ENCODE measurements around the gene GADD45B. TPM values are rescaled to one million over a fixed set of nuclear protein-coding genes. Genes with fewer than 3 reads are reported as not detected.
A peak's percentile ranks its signal among the peaks of the same experiment; 100 is the strongest.

Gene GADD45B
- total and polyA plus RNA-seq, 2 of the 4 experiments (the other 2 are of a cell fraction), result 30.1 to 106 TPM

DNA sequence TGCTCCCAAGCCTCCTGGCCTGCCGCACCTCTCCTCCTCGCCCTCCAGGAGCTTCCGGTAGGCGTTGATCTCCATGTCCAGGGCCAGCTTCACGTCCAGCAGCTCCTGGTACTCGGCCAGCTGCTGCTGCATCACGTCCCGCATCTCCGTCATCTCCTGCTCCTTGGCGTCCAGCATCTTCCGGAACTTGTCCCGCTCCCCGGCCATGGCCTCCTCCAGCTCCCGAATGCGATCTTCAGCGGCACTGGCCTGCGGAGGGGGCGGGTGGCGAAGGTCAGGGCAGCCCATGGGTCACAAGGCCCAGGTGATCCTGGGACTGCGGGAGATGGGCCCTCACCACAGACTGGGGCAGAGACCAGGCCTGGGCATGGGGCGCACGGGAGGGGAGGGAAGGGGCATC lies 41.7 kb upstream of the GADD45B start:
- Histone ChIP-seq H3K23ac (ENCODE audit: low read depth, low read length) (no peak overlapping the region), H2AK9ac (replicated peaks; ENCODE audit: low read depth, low read length, poor library complexity) (no peak overlapping the region), H3K27me3 (ENCODE audit: control insufficient read depth, insufficient read depth, low read length) (no peaks in the 10 kb centered on the region), H3K4me3 (ENCODE audit: insufficient read depth, low read depth, low read length) (no peak overlapping the region), H3K4me2 (ENCODE audit: low read depth, low read length) (no peak overlapping the region), H2BK20ac (ENCODE audit: low read depth, low read length) (no peak overlapping the region), H3K14ac (replicated peaks; ENCODE audit: low read depth, low read length) (no peak overlapping the region), H4K8ac (ENCODE audit: low read depth in 2 of 2, low read length in 2 of 2) (no peak overlapping the region), H2BK15ac (ENCODE audit: low read depth, low read length) (no peak overlapping the region), H2AFZ (replicated peaks; ENCODE audit: low read length, poor library complexity) (no peak overlapping the region), H3K9me1 (ENCODE audit: insufficient read depth, low read length) (no peaks in the 10 kb centered on the region), H3K4me1 (ENCODE audit: control insufficient read depth, insufficient read depth, low read length) (no peaks in the 10 kb centered on the region), H4K5ac (ENCODE audit: low read depth, low read length) (no peak overlapping the region), H3K4ac (ENCODE audit: low read depth, low read length) (no peak overlapping the region), H3K9ac (ENCODE audit: low read depth, low read length) (no peak overlapping the region), H4K20me1 (ENCODE audit: insufficient read depth, low read length) (peaks cover 16% of the 10 kb centered on the region), H3K27ac (ENCODE audit: insufficient read depth, low read length) (no peak overlapping the region), H3K56ac (ENCODE audit: extremely low read depth, insufficient read depth, low read length) (no peak overlapping the region), H3K9me3 (ENCODE audit: control insufficient read depth, insufficient read depth, low read length) (no peaks in the 10 kb centered on the region), H2AK5ac (ENCODE audit: low read depth, low read length) (no peak overlapping the region), H2BK120ac (ENCODE audit: low read depth, low read length) (no peak overlapping the region), H4K91ac (ENCODE audit: insufficient read depth, low read depth, low read length) (no peak overlapping the region), H3K79me1 (ENCODE audit: low read depth in 1 of 2, low read length in 2 of 2) (peaks cover 18 to 24% of the 10 kb centered on the region in 2 experiments), H3K36me3 (ENCODE audit: control insufficient read depth, insufficient read depth, low read length) (peaks cover 43% of the 10 kb centered on the region), H3K18ac (ENCODE audit: low read depth, low read length) (no peak overlapping the region), H2BK5ac (ENCODE audit: low read depth, low read length, poor library complexity, severe bottlenecking) (no peak overlapping the region)
- intact Hi-C loops (cut with micrococcal nuclease), result no loop called here
- in situ Hi-C loops (cut with MboI; ENCODE audit: low sequenced_read_pairs), result no loop called here
- ChIA-PET CTCF (interaction anchor here (0.8 kb wide), 1 partner anchor 177 kb away, joined by 3 read pairs; no protein-coding TSS in a partner anchor), POLR2A (ENCODE audit: unreplicated experiment) (interaction anchor here (0.6 kb wide), 1 partner anchor 15 kb away, joined by 14 read pairs; no protein-coding TSS in a partner anchor)
- BruUV-seq (replicated peaks), result TSS peak; percentile 22
- WGBS, 2 experiments (ENCODE audit: extremely low coverage in 2 of 2, insufficient read length in 1 of 2), result 98% methylated on average over 22 of the region's 22 CpGs; no CpG with 5 or more reads in 1 of the 2 experiments
- dilution Hi-C loops (cut with HindIII; ENCODE audit: low sequenced_read_pairs, unreplicated experiment), result no loop called here
- no peak for TF ChIP-seq CTCF (conservative IDR thresholded peaks at IDR 0.05; ENCODE audit: low read depth, low read length)
- no peak for TF ChIP-seq FOS (IDR thresholded peaks at IDR 0.05; ENCODE audit: low read depth, low read length)
- TF ChIP-seq MXI1 (IDR thresholded peaks at IDR 0.05; ENCODE audit: borderline replicate concordance, low read depth, low read length), result no peak
- TF ChIP-seq RFX5 (IDR thresholded peaks at IDR 0.05; ENCODE audit: low read depth, low read length), result no peak
- TF ChIP-seq SMC3 (IDR thresholded peaks at IDR 0.05; ENCODE audit: low read depth, low read length), result no peak
- no peak for TF ChIP-seq MAFK (IDR thresholded peaks at IDR 0.05; ENCODE audit: low read depth, low read length)
- TF ChIP-seq ELK1 (IDR thresholded peaks at IDR 0.05; ENCODE audit: borderline replicate concordance, low read depth, low read length), result no peak
- no peak for TF ChIP-seq MAZ (IDR thresholded peaks at IDR 0.05; ENCODE audit: borderline replicate concordance, low read depth, low read length)
- no peak for TF ChIP-seq CHD1 (IDR thresholded peaks at IDR 0.05; ENCODE audit: low read depth, low read length)
- TF ChIP-seq BHLHE40 (IDR thresholded peaks at IDR 0.05; ENCODE audit: low read depth, low read length), result no peak
- TF ChIP-seq NFE2L2 (IDR thresholded peaks at IDR 0.05; ENCODE audit: low read depth, low read length), result no peak
- TF ChIP-seq RCOR1 (IDR thresholded peaks at IDR 0.05; ENCODE audit: insufficient replicate concordance, low read length), result no peak
- TF ChIP-seq CEBPB (IDR thresholded peaks at IDR 0.05; ENCODE audit: low read depth, low read length), result no peak
- TF ChIP-seq POLR2A (IDR thresholded peaks at IDR 0.05; ENCODE audit: low read depth, low read length), result no peak
- TF ChIP-seq USF2 (IDR thresholded peaks at IDR 0.05; ENCODE audit: low read depth, low read length), result no peak
- no peak for TF ChIP-seq RAD21 (IDR thresholded peaks at IDR 0.05; ENCODE audit: low read length)
- no peak for DNase-seq
- ATAC-seq (ENCODE audit: low read depth), result no peak

All from IMR-90 (cell line).